ENCODE results near the gene KLK5.
"Not testable (repeated sequence)": the region's sequence is repeated elsewhere in the genome, so short reads cannot be mapped to it uniquely, and the experiment has no call there.

The KLK5 gene, protein sequence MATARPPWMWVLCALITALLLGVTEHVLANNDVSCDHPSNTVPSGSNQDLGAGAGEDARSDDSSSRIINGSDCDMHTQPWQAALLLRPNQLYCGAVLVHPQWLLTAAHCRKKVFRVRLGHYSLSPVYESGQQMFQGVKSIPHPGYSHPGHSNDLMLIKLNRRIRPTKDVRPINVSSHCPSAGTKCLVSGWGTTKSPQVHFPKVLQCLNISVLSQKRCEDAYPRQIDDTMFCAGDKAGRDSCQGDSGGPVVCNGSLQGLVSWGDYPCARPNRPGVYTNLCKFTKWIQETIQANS

DNA sequence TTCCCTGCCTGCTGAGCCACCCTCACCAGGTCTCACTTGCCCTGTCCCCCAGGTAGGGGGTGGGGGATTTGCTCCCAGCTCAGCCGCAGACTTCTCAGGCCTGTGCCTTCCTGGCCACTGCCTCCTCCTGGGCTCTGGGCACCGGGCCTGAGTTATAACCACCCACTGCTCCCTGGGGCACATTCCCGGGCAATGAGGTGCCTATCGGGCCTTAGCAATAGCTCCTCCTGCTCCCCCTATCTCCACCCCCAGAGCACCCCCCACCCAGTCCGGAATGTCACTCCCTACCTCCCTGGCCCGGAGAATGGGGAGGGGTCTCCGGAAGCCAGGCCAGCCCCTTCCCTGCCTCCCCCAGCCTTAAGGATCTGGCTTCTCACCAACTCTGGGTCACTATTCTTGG, at the start of gene KLK5:
TSS of gene KLK5 (minus strand) at position 129 of the 400 bp plus-strand sequence. CDS start 381 bp downstream, outside the sequence.
- no peak for DNase-seq

DNA sequence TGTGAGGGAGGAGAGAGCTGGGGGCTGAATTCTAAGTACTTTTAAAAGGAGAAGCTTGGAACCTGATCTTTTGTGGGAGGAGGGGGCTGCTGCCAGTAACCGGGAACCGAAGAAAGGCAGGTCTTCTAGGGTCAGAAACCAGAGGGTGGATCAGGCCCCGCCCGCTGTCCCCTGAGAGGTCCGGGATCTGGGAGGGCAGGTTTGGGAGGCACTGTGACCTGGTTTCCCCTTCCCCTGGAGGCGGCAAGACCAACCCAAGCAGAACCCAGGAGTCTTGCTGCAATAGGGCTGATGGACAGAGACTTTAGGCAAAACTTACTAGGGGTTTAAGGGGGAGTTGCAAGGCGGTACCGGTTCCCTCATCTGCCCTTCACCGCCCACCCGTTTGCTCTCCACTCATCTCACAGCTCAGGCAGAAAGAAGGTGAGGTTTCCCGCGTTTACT, 49.3 kb upstream of the KLK5 start:
- no peak for DNase-seq

DNA sequence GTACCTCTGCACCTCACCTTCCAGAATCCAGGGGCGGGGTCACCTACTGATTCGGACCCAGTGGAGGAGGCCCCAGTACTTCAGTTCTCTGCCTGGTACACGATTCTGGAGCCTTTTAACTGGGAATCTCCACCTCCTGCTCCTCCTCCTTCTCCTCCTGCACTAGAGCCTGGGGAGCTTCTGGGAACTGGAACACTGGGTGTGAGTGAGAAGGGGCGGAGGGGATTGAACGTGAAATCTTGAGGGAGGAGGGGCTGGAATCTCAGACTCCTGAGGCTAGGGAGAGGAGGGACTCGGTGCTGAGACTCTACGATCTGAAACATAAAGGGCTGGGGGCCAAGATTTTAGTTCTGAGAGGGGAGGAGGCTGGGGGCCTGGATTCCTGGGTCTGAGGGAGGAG, 48.7 kb upstream of the KLK5 start, which contains the start of gene KLK8:
TSS of gene KLK8 (minus strand) at position 90 of the 400 bp plus-strand sequence. CDS start 437 bp downstream, outside the sequence.
- no peak for DNase-seq

DNA sequence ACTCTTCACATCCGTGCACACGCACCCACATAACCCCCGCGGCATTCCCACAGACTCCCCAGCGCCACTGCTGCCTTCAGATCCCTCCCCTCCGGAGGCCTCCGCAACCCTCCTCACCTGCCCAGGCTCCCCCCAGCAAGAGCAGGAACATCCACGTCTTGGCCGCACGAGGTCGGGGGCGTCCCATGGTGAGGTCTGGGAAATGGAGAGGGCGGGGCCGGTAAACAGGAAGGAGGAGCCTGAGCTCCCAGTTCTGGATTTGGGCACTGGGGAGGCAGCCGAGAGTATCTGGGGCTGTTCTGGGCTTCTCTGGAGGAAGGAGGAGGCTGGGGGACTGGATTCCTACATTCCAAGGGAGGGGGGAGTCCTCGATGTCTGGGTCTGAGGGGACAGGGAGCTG, 48.1 kb upstream of the KLK5 start:
- no peak for DNase-seq

DNA sequence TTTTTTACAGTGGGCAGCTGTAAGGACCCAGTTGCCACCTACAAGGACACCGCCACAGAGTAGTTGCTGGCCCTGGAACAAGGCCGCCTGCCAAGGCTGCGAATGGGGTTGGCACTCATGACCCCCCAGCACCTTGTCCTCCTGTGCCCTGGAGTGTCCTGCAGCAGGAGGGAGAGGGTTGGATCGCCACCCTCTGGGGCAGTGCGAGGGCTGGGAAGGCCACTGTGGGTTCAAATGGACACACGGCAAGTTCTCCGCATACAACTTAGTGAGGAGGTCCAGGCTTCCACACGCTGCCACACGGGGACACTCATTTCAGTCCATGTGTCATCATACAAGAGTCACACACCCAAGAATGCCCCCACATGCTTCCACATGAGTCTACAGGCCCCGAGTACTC, 47.6 kb upstream of the KLK5 start:
- no peak for DNase-seq

DNA sequence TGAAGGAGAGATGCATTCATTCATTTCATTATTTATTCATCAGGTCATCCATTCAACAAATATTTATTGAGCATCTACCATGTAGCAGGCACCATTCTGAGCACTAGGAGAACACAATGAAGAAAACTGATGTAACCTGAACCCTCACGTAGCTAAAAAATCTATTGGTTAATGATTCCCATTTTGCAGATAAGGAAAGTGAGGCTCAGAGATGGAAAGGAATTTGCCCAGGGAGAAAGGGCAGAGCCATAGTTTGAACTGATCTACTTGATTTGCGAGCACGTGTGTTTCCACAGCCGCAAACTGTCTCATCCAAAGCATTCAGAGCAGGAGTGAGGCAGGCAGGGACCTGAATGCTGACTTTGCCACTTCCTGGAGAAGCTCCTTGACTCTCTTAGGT, 45.8 kb upstream of the KLK5 start:
- no peak for DNase-seq

DNA sequence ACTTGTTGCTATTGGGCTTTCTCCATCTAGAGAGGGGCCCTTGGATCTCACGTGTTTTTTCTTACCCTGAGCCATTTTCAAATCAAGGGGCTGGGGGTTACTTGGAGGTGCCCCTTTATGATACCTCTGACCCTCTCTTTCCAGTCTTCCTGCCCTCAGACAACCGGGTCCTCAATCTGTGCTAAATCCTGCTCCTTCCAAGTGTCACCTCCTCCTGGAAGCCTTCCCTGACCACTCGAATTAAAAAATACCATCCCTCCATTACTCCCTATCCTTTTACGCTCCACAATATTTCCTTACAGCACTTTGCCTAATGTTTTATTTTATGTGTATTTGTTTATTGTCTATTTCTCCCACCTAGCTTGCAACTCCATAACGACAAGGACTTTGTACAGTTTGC, 45.2 kb upstream of the KLK5 start:
- no peak for DNase-seq

DNA sequence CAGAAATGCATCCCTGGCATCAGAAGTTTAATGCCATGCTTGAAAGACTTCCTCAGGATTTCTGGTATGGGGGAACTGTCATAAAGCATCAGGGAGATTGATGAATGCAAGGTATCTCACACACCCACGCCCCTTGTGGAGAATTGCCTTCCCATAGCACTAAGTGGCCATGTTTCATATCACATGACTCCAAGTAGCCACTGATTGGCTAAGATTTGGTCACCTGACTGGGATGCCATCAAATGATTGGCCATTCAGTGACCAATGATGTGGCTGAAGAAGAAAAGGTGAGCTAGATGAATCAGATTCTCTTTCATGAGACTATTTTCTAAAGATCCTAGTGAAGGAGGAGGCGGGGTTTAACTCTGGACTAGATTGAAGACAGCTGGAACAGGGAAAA, 41.3 kb upstream of the KLK5 start:
- no peak for DNase-seq

DNA sequence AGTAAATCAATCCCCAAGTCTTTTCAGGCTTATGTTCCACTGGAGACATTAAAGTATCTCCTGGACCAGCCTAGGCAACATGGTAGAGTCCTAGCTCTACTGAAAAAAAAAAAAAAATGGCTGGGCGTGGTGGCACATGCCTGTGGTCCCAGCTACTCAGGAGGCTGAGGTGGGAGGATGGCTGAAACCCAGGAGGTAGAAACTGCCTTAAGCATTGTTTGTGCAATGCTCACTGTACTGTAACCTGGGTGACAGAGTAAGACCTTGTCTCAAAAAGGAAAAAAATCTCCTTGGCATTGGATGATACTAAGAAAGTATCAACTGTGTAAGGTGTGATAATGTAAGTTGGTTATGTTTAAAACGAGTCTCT, 39.8 kb upstream of the KLK5 start:
- DNase-seq = no peak

DNA sequence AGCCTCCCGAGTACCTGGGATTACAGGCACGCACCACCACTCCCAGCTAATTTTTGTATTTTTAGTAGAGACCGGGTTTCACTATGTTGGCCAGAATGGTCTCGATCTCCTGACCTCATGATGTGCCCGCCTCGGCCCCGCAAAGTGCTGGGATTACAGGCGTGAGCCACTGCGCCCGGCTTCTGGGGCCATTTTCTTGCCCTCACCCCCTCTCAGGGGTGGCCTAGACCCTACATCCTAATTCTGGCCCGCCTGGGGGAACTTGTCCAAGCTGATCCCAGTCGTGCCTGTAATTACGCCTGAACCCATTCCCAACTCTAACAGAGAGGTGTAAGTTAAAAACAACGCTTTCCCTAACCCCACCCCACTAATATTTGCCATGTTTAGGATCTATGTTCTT, 31.6 kb upstream of the KLK5 start:
- DNase-seq = not testable (repeated sequence)

DNA sequence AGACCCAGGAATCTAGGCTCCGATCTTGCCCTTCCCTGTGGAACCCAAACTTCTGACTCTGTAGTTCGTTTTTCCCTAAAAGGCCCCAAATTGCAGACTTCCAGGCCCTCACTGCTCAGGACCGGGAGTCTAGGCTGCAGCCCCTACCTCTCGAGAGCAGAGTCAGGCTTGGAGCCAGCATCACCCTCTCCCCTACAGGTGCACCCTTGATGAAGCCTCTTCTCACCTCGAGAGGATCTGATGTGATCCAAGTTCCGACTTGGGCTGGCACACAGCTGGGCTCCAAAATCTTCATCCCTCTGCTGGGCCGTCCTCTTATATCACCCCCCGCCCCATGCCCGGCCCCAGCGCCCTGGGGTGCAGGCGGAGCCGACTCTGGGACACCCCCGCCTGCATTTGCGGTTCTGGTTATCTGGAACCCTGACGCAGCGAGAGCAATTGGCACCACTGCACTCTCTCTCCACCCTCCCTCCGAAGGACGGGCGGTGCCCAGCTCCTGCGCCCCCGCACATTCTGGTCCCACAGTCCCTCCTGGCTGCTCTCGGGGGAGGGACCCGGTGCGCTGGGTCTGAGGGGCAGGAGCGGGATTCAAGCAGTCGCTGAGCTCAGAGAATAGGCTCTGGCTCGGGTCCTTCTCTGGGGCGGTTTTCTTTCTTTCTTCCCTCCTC, 30.9 kb upstream of the KLK5 start, which contains the start of gene KLK7:
TSS of gene KLK7 (minus strand) at position 293 of the 668 bp plus-strand sequence. CDS start 1,518 bp downstream, outside the sequence.
- no peak for DNase-seq

DNA sequence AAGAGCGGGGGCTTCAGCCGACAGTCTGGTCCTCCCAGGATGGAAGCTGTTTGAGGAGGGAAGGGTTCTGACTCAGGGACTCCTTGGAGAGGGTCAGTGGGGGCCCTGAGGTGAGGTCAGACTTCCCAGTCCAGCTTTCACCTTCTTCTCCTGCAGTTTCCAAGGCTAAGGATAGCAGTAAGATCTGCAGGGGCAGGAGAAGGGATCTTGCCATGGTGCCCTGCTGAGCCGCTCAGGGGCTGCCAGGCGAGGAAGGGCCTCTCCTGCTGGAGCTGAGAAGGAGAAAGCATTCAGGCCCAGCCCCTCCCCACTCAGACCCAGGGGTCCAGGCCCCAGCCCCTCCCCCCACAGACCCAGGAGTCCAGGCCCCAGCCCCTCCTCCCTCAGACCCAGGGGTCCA, 29.3 kb upstream of the KLK5 start:
- DNase-seq = no peak

DNA sequence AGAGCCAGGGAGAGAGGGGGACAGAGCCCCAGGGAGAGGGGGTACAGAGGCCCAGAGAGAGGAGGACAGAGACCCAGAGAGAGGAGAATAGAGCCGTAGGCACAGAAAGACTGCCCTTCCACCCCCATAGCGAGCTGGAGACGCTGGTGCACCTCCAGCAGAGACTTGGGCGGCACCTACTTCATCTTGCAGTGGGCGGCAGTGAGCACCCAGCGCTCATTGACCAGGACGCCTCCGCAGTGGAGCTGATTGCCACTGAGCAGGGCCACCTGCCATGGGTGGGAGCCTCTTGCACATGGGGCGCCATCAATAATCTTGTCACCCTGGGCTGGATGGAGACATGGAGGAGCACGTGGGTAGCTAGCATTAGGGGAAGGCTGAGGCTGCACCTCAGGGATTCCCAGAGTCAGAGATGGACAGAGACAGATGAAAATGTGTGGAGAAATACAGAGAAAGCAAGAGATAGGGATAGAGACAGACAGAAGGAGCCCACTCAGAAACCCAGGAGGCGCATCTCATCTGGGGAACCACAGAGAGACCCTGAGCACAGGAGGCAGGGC, 28.8 kb upstream of the KLK5 start:
- no peak for DNase-seq

DNA sequence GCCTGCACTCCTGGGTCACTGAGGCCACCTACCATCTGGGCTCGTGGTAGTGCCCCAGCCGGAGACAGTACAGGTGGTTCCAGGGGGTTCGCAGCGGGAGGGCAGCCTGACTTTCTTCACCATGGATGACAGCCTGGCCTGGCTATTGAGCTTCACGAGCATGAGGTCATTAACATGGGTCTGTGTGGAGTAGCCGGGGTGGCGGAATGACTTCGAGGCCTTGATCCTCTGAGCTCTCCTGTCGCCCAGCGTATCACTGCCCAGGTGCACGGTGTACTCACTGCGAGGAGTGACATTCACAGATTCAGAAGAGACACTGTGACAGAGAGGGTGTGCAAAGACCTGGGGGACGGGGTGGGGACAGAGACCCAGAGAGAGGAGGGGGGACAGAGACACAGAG, 27.4 kb upstream of the KLK5 start:
- DNase-seq = no peak

DNA sequence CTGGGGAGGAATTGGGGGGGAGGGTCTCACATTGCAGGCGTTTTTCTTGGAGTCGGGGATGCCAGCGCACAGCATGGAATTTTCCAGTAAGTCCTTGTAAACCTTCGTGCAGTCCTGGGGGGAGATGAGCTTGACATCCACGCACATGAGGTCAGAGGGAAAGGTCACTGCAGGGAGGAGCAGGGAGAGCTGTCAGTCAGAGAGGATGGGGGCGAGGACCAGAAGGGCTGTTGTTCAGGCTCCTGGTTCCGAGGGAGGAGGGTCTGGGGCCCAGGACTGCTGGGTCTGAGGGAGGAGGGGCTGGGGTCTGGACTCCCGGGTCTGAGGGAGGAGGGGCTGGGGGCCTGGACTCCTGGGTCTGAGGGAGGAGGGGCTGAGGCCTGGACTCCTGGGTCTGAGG, 26.9 kb upstream of the KLK5 start:
- DNase-seq = no peak

DNA sequence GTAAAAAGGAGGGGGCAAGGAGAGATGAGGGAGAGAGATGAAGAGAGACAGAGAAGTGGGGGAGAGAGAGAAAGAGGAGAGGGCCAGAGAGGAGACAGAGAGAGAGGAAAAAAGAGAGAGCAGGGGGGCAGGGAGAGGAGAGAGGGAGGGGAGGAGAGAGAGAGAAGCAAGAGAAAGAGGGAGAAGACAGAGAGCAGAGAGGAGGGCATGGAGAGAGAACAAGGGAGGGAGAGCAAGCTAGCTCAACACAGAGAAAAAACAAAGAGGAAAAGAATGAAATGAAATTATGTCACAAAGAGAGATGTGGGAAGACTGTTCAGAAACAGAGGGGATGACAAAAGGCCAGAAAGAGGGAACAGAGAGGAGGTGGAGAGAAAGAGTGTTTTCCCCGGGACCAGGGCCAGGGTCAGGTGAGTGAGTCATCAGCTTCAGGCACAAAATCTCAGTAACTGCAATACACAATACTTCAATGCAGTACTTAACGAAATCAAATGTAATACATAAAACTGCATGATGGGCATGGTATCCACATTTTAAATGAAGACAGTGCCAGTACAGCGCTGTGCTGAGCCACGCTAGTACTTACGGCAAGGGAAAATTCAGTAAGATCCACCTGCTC, 26.0 kb upstream of the KLK5 start:
- DNase-seq = no peak

DNA sequence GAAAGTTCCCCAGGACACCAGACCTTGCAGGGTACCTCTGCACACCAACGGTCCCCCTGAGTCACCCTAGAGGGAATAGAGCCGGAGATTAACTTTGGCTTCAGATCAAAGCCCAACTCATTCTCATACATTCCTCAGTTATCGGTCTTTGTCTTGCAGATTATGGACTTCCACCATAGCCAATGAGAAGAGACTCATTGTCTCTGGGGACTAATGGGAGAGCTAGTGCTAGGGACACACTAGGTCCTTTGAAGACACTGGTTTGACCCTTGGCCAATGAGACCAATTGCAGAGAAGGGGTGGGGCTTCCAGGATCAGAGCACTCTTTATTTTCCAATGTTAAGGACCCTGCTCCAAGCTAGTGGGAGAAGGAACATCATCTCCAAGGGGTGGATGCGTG, 24.8 kb upstream of the KLK5 start:
- no peak for DNase-seq

DNA sequence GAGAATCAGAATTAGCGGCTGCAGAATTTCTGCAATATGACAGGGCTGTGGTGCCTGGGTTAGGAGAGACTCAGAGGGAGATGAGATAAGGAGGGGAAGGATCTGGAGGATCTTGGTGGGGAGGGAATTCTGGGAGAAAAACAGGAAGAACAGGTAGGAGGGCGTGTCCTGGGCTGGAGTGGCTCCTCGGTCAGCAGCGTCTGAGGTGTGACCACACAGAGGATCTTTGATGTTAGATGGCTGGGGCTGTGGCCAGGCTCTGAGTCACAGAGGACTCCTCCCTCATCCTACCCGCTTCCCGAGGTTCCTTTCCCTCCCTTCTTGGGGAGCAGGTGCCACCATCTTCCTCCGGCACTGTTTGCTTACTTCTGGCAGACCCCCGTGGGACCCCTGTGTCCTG, 22.9 kb upstream of the KLK5 start:
- no peak for DNase-seq

DNA sequence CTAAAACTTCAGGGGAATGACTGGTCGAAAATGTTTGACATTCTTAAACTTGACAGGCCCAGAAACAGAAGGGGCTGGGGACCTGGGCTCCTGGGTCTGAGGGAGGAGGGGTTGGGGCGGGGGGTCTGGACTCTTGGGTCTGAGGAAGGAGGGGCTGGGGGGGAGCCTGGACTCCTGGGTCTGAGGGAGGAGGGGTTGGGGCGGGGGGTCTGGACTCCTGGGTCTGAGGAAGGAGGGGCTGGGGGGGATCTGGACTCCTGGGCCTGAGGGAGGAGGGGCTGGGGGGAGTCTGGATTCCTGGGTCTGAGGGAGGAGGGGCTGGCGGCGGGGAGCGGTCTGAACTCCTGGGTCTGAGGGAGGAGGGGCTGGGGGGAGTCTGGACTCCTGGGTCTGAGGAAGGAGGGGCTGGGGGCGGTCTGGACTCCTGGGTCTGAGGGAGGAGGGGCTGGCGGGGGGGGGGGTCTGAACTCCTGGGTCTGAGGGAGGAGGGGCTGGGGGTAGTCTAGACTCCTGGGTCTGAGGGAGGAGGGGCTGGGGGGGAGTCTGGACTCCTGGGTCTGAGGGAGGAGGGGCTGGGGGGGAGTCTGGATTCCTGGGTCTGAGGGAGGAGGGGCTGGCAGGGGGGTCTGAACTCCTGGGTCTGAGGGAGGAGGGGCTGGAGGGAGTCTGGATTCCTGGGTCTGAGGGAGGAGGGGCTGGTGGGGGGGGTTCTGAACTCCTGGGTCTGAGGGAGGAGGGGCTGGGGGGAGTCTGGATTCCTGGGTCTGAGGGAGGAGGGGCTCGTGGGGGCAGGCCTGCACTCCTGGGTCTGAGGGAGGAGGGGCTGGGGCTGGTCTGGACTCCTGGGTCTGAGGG, 22.1 kb upstream of the KLK5 start:
- no peak for DNase-seq

DNA sequence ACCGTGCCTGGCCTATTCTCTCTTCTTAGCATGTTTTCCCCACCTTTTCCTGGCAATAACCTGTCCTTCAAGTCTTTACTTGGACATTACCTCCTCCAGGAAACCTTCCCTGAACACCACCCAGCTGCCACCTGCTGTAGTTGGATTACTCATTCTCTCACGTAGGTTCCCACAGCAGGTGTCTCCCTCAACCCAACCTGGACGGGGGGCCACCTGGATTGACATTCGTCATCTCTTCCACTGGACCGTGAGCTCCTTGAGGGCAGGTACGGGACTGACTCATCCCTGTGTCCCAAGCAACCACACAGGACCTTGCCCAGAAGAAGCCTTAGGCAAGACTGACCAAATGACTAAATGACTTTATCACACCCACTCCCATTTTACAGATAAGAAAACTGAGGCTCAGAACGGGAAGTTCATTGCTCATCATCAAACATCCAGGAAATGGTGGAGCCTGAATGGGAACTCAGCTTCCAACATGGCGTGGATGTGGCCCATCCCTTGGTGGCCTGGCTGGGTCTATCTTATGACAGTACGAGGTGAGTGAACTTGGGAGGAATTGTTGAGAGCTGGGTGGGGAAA, 20.0 kb upstream of the KLK5 start:
- no peak for DNase-seq

DNA sequence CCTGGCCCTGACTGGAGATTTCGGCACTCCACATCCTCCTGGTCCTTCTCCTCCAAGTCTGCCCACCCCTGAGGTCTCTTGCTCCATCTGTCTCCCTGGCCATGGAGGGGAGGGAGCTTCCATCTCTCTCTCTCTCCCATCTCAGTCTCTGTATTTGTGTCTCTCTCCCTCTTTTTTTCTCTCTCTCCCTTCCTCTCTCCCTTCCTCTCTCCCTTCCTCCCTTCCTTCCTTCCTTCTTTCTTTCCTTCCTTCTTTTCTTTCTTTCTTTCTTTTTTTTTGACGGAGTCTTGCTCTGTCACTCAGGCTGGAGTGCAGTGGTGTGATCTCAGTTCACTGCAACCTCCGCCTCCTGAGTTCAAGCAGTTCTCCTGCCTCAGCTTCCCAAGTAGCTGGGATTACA, 17.0 kb upstream of the KLK5 start:
- not testable (repeated sequence) for DNase-seq

DNA sequence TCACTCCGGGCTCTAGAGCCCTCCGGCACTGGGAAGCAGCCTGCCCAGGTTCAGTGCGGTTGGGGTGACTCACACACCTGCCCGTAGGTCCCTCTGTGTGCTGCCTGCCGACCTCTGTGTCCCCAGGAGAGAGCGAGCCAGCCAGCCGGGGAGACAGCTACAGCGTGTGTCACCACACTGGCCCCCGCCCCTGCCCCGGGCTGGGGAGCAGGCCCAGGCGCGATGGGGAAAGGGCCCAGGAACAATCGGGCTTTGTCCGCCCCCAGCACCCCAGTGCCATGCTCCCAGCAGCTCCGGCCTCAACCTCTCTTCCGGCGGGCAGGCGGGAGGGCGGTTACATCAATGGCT, 16.5 kb upstream of the KLK5 start, which contains the start of gene KLK6:
TSS of gene KLK6 (minus strand) at position 179 of the 348 bp plus-strand sequence. CDS start 1,487 bp downstream, outside the sequence.
- DNase-seq = no peak
